Measurements from ENCODE around the gene TOM1. TPM values are rescaled to one million over a fixed set of nuclear protein-coding genes. Genes with fewer than 3 reads are reported as not detected.

Gene TOM1
- total and polyA plus RNA-seq, 2 experiments from 2014 or later, result 108 to 114 TPM

- TF ChIP-seq CTCF (IDR thresholded peaks at IDR 0.05; ENCODE audit: poor library complexity) (no peak), EZH2phosphoT487 (IDR thresholded peaks at IDR 0.05; ENCODE audit: low read depth, severe bottlenecking, unreplicated experiment) (no peak), EZH2 (IDR thresholded peaks at IDR 0.05; ENCODE audit: borderline replicate concordance) (no peak)
- Histone ChIP-seq H4K20me1 (ENCODE audit: insufficient read depth, poor library complexity, severe bottlenecking) (peaks cover 52% of the 10 kb centered on the region), H2AFZ (no peak overlapping the region), H3K4me2 (peak overlapping the region; percentile 69), H3K4me1 (ENCODE audit: insufficient read depth) (peaks cover 40% of the 10 kb centered on the region), H3K4me3 (no peak overlapping the region), H3K9me2 (replicated peaks; ENCODE audit: insufficient read depth) (no peaks in the 10 kb centered on the region), H3K9me3 (ENCODE audit: low read depth) (no peaks in the 10 kb centered on the region), H3K79me2 (peaks cover 83% of the 10 kb centered on the region), H3K27me3 (no peaks in the 10 kb centered on the region), H3K36me3 (replicated peaks; ENCODE audit: insufficient read depth, low read depth) (no peaks in the 10 kb centered on the region), H3K27ac (peak overlapping the region; percentile 94)
- DNase-seq (ENCODE audit: low spot score), result peak; percentile 83
- WGBS (ENCODE audit: low lambda C conversion rate, missing lambda C conversion rate), result 67% methylated on average over 13 of the region's 13 CpGs
Observed at GRCh38 chr22:35312198-35313059, 12.7 kb downstream of the TOM1 start.

GRCh38 chr22:35313311-35314121 lies 13.8 kb downstream of the TOM1 start:
- Histone ChIP-seq H3K27ac (peak overlapping the region; percentile 89), H3K27me3 (no peaks in the 10 kb centered on the region), H3K9me3 (ENCODE audit: low read depth) (no peaks in the 10 kb centered on the region), H3K4me1 (ENCODE audit: insufficient read depth) (peaks cover 40% of the 10 kb centered on the region), H2AFZ (no peak overlapping the region), H3K9me2 (replicated peaks; ENCODE audit: insufficient read depth) (no peaks in the 10 kb centered on the region), H4K20me1 (ENCODE audit: insufficient read depth, poor library complexity, severe bottlenecking) (peaks cover 56% of the 10 kb centered on the region), H3K36me3 (replicated peaks; ENCODE audit: insufficient read depth, low read depth) (no peaks in the 10 kb centered on the region), H3K4me3 (no peak overlapping the region), H3K79me2 (peaks cover 72% of the 10 kb centered on the region), H3K4me2 (peak overlapping the region; percentile 32)
- TF ChIP-seq EZH2phosphoT487 (IDR thresholded peaks at IDR 0.05; ENCODE audit: low read depth, severe bottlenecking, unreplicated experiment) (no peak), EZH2 (IDR thresholded peaks at IDR 0.05; ENCODE audit: borderline replicate concordance) (no peak), CTCF (IDR thresholded peaks at IDR 0.05; ENCODE audit: poor library complexity) (no peak)
- DNase-seq (ENCODE audit: low spot score), result peak; percentile 44
- WGBS (ENCODE audit: low lambda C conversion rate, missing lambda C conversion rate), result 75% methylated on average over 14 of the region's 14 CpGs

- Histone ChIP-seq H3K4me1 (ENCODE audit: insufficient read depth) (peaks cover 40% of the 10 kb centered on the region), H3K79me2 (peaks cover 64% of the 10 kb centered on the region), H3K4me2 (no peak overlapping the region), H4K20me1 (ENCODE audit: insufficient read depth, poor library complexity, severe bottlenecking) (peaks cover 50% of the 10 kb centered on the region), H3K4me3 (no peak overlapping the region), H2AFZ (no peak overlapping the region), H3K27ac (peak overlapping the region; percentile 89), H3K27me3 (no peaks in the 10 kb centered on the region), H3K36me3 (replicated peaks; ENCODE audit: insufficient read depth, low read depth) (no peaks in the 10 kb centered on the region), H3K9me3 (ENCODE audit: low read depth) (no peaks in the 10 kb centered on the region), H3K9me2 (replicated peaks; ENCODE audit: insufficient read depth) (no peaks in the 10 kb centered on the region)
- no peak for TF ChIP-seq CTCF (IDR thresholded peaks at IDR 0.05; ENCODE audit: poor library complexity)
- TF ChIP-seq EZH2phosphoT487 (IDR thresholded peaks at IDR 0.05; ENCODE audit: low read depth, severe bottlenecking, unreplicated experiment), result no peak
- TF ChIP-seq EZH2 (IDR thresholded peaks at IDR 0.05; ENCODE audit: borderline replicate concordance), result no peak
- WGBS (ENCODE audit: low lambda C conversion rate, missing lambda C conversion rate), result 85% methylated on average over 16 of the region's 16 CpGs
- DNase-seq (ENCODE audit: low spot score), result no peak
Observed at GRCh38 chr22:35314161-35314942, 14.7 kb downstream of the TOM1 start.
